Kidney epithelial cell (primary cell): ENCODE measurements around the gene CENPL. TPM values are rescaled to one million over a fixed set of nuclear protein-coding genes. Genes with fewer than 3 reads are reported as not detected.
"Not testable (repeated sequence)": the region's sequence is repeated elsewhere in the genome, so short reads cannot be mapped to it uniquely, and the experiment has no call there.

Experiments used
- DNase-seq: peaks from one replicate; pipeline ENCODE4 v3.0.0-alpha.2; 2010; ENCODE audit warnings: low read depth
- H3K27me3 ChIP-seq: 2 replicates; pipeline ENCODE4 v1.6.0; 2011; ENCODE audit warnings: low read length; ENCODE audit not compliant: control insufficient read depth, insufficient read depth
- H3K36me3 ChIP-seq: 2 replicates; pipeline ENCODE4 v1.5.1; 2011; ENCODE audit warnings: low read length; ENCODE audit not compliant: control insufficient read depth, insufficient read depth
- H3K4me3 ChIP-seq: 2 replicates; pipeline ENCODE4 v1.5.1; 2011; ENCODE audit warnings: low read depth, mild to moderate bottlenecking, control low read depth, low read length
- total RNA-seq: library from RNA; depleted of rRNA; stranded (reverse); fragments of >200 nt; gene quantifications from 2 replicates; pipeline ENCODE4 v1.2.3, GENCODE V29; 2015
- TF ChIP-seq, protein P1 (sequence below): IDR thresholded peaks from 2 replicates; pipeline ENCODE4 v1.5.1; 2011; ENCODE audit warnings: mild to moderate bottlenecking, moderate library complexity, low read length, control low read depth, inconsistent platforms; ENCODE audit not compliant: insufficient read depth, poor library complexity, severe bottlenecking

Gene CENPL
- total RNA-seq, 1 donor from 2014 or later: 6.6 TPM

DNA sequence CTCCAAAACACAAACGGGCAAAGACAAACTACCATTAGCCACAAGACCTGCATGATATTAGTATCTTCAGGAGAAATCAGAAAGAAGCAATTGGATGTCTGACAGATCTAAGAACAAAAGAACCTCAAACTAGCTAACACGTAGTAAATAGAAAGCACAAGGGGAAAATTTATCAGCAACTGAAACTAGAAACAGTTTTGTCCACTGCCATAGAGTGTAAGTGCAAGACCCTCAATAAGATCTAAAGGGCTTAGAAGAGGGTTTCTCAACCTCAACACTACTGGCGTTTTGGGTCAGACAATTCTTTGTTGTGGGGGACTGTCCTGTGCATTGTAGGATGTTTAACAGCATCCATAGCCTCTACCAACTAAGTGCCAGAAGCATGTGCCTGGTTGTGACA is 55.9 kb downstream of the CENPL start:
- Histone ChIP-seq H3K36me3 (no peaks in the 10 kb centered on the region), H3K4me3 (no peak overlapping the region), H3K27me3 (no peaks in the 10 kb centered on the region)
- no peak for DNase-seq
- TF ChIP-seq, protein P1, sequence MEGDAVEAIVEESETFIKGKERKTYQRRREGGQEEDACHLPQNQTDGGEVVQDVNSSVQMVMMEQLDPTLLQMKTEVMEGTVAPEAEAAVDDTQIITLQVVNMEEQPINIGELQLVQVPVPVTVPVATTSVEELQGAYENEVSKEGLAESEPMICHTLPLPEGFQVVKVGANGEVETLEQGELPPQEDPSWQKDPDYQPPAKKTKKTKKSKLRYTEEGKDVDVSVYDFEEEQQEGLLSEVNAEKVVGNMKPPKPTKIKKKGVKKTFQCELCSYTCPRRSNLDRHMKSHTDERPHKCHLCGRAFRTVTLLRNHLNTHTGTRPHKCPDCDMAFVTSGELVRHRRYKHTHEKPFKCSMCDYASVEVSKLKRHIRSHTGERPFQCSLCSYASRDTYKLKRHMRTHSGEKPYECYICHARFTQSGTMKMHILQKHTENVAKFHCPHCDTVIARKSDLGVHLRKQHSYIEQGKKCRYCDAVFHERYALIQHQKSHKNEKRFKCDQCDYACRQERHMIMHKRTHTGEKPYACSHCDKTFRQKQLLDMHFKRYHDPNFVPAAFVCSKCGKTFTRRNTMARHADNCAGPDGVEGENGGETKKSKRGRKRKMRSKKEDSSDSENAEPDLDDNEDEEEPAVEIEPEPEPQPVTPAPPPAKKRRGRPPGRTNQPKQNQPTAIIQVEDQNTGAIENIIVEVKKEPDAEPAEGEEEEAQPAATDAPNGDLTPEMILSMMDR: no peak

DNA sequence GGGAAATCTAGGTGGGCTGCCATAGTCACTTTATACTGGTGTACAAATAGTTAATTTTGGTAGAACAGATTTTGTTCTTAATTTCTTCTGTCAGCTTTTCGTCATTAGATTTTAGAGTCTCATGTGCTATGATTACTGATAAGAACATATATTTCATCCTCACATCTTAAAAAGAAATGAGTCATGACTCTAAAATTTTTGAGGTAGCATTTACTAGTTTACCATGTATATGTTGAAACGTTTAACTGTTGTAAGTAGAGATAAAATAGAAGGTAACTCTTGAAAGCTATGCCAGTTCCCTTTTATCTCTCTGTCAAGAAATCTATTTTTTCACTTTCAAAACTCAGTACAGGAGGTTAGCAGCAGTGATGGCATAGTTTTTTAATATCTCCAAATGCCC is 56.5 kb downstream of the CENPL start:
- Histone ChIP-seq H3K36me3 (no peaks in the 10 kb centered on the region), H3K4me3 (no peak overlapping the region)
- TF ChIP-seq, protein P1: no peak

DNA sequence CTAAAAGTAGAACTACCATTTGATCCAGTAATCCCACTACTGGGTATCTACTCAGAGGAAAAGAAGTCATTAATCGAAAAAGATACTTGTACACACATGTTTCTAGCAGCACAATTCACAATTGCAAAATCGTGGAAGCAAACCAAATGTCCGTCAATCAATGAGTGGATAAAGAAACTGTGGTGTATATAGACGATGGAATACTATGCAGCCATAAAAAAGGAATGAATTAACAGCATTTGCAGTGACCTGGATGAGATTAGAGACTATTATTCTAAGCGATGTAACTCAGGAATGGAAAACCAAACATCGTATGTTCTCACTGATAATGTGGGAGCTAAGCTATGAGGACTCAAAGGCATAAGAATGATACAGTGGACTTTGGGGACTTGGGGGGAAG is 60.4 kb downstream of the CENPL start:
- H3K4me3 ChIP-seq, DNase-seq, H3K36me3 ChIP-seq, H3K27me3 ChIP-seq: not testable (repeated sequence)

More for the DNA sequence above, 56.5 kb downstream of the CENPL start:
- H3K27me3 ChIP-seq: no peaks in the 10 kb centered on the region
- DNase-seq: no peak

DNA sequence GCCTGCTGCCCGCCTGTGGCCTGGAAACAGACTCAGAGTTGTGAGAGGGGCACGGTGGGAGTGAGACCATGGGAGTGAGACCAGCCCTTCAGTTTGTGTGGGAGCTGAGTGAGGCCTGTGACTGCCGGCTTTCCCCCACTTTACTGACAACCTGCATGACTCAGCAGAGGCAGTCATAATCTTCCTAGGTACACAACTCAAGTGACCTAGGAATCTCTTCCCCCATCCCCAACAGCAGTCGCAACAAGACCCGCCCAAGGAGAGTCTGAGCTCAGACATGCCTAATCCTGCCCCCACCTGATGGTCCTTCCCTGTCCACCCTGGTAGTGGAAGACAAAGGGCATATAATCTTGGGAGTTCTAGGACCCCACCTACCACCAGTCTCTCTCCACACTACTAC is 65.7 kb downstream of the CENPL start:
- no peak overlapping the region for H3K4me3 ChIP-seq
- H3K27me3 ChIP-seq: no peaks in the 10 kb centered on the region
- H3K36me3 ChIP-seq: no peaks in the 10 kb centered on the region
- TF ChIP-seq, protein P1: no peak
- DNase-seq: no peak

- Histone ChIP-seq H3K27me3 (no peaks in the 10 kb centered on the region), H3K4me3 (no peak overlapping the region), H3K36me3 (no peaks in the 10 kb centered on the region)
- no peak for DNase-seq
- TF ChIP-seq, protein P1: no peak
These were observed 66.6 kb downstream of the CENPL start for GRCh38 chr1:173758110-173758509.

DNA sequence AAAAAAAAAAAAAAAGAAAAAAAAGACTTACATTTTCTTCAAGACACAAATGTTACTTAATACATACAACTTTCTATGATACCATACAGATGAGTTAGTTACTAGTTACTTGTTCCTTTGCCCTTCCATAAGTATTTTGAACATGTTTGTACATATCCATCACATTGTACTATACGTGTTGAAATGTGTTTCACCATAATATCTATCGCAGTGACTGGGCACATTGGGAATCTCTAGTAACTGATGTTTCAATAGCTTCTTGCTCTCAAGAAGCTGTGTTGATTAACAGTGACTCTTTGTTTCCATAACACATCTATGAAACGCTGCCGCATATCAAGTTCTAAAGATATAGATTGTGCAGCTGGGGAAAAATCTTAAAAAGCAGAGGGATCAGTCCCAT is 67.0 kb downstream of the CENPL start:
- H3K36me3 ChIP-seq: no peaks in the 10 kb centered on the region

More for the DNA sequence above, 67.0 kb downstream of the CENPL start:
- TF ChIP-seq, protein P1: no peak
- no peaks in the 10 kb centered on the region for H3K27me3 ChIP-seq
- H3K4me3 ChIP-seq: no peak overlapping the region
- no peak for DNase-seq
